Fibroblast of lung (primary cell): ENCODE results near the gene HSD3B7.

Experiments used
- EZH2 ChIP-seq: IDR thresholded peaks from 2 replicates; pipeline ENCODE4 v1.5.1; 2012; ENCODE audit warnings: low read length, control low read depth, mild to moderate bottlenecking; ENCODE audit errors: missing control alignments
- TF ChIP-seq, protein P1 (sequence below), 2 donors: IDR thresholded peaks in 1 of 2; conservative IDR thresholded peaks in 1 of 2; 1 replicate in 1 of 2; 2 replicates in 1 of 2; pipeline ENCODE4 v1.5.1; 2011 to 2012; ENCODE audit warnings: low read length in 2 of 2, control low read depth in 1 of 2, inconsistent platforms in 1 of 2, low read depth in 1 of 2, mild to moderate bottlenecking in 1 of 2

DNA sequence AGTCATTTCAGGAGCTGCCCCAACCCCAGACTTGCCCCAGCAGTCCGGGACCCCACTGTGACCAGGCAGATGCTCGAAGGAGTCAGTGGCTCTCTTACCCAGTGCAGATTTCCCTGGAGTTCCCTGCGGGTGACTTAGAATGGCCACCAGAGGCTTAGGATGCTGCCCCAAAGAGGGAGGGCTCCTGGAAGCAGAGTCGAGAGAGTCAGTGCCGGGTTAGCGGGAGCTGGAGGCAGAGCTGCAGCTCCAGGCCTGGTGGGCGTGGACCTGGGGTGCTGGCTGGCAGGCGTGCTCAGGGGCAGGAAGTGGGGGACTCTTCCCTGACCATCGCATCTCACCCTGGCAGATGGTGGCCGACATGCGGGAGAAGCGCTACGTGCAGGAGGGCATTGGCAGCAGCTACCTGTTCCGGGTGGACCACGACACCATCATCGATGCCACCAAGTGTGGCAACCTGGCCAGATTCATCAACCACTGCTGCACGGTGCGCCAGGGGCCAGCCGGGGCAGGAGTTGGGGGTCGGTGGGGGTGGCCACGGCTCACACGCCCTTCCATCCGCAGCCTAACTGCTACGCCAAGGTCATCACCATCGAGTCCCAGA is 1.6 kb upstream of the HSD3B7 start:
- TF ChIP-seq, protein P1, sequence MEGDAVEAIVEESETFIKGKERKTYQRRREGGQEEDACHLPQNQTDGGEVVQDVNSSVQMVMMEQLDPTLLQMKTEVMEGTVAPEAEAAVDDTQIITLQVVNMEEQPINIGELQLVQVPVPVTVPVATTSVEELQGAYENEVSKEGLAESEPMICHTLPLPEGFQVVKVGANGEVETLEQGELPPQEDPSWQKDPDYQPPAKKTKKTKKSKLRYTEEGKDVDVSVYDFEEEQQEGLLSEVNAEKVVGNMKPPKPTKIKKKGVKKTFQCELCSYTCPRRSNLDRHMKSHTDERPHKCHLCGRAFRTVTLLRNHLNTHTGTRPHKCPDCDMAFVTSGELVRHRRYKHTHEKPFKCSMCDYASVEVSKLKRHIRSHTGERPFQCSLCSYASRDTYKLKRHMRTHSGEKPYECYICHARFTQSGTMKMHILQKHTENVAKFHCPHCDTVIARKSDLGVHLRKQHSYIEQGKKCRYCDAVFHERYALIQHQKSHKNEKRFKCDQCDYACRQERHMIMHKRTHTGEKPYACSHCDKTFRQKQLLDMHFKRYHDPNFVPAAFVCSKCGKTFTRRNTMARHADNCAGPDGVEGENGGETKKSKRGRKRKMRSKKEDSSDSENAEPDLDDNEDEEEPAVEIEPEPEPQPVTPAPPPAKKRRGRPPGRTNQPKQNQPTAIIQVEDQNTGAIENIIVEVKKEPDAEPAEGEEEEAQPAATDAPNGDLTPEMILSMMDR (conservative IDR thresholded peaks at IDR 0.05 in 1 of 2, IDR thresholded peaks at IDR 0.05 in 1 of 2; ENCODE audit: low read depth in 1 of 2, low read length in 2 of 2), result no peak
- TF ChIP-seq EZH2, result no peak
